ENCODE measurements around the gene FAM9C. TPM values are rescaled to one million over a fixed set of nuclear protein-coding genes. Genes with fewer than 3 reads are reported as not detected.

The FAM9C gene
- total and polyA plus RNA-seq, 2 of the 4 experiments (the other 2 are of a cell fraction) = not detected

- Histone ChIP-seq H4K8ac (ENCODE audit: low read depth in 2 of 2, low read length in 2 of 2) (peak overlapping the region in 1 of 2 experiments; percentile 53; a peak in 3 of 4 replicates), H3K36me3 (ENCODE audit: control insufficient read depth, insufficient read depth, low read length) (no peaks in the 10 kb centered on the region), H3K9me3 (ENCODE audit: control insufficient read depth, insufficient read depth, low read length) (no peaks in the 10 kb centered on the region), H4K20me1 (ENCODE audit: insufficient read depth, low read length) (no peaks in the 10 kb centered on the region), H2BK20ac (ENCODE audit: low read depth, low read length) (peak overlapping the region; percentile 87), H3K4me2 (ENCODE audit: low read depth, low read length) (no peak overlapping the region), H3K4ac (ENCODE audit: low read depth, low read length) (peak overlapping the region; percentile 52), H3K14ac (replicated peaks; ENCODE audit: low read depth, low read length) (peak overlapping the region; percentile 19), H3K56ac (ENCODE audit: extremely low read depth, insufficient read depth, low read length) (no peak overlapping the region), H3K4me1 (ENCODE audit: control insufficient read depth, insufficient read depth, low read length) (peaks cover 14% of the 10 kb centered on the region), H2BK5ac (ENCODE audit: low read depth, low read length, poor library complexity, severe bottlenecking) (no peak overlapping the region), H4K5ac (ENCODE audit: low read depth, low read length) (peak overlapping the region; percentile 42; the same call in 1 of the 2 replicates), H2AFZ (replicated peaks; ENCODE audit: low read length, poor library complexity) (no peak overlapping the region), H3K79me1 (ENCODE audit: low read depth in 1 of 2, low read length in 2 of 2) (no peaks in the 10 kb centered on the region), H2BK120ac (ENCODE audit: low read depth, low read length) (peak overlapping the region; percentile 70), H2AK5ac (ENCODE audit: low read depth, low read length) (peak overlapping the region; percentile 36), H3K23ac (ENCODE audit: low read depth, low read length) (0 out of 2 replicates have a peak overlapping the region, but pooled peaks have one; percentile 10), H3K9me1 (ENCODE audit: insufficient read depth, low read length) (no peaks in the 10 kb centered on the region), H3K18ac (ENCODE audit: low read depth, low read length) (peak overlapping the region; percentile 80), H3K27me3 (ENCODE audit: control insufficient read depth, insufficient read depth, low read length) (no peaks in the 10 kb centered on the region), H3K4me3 (ENCODE audit: insufficient read depth, low read depth, low read length) (no peak overlapping the region), H3K27ac (ENCODE audit: insufficient read depth, low read length) (no peak overlapping the region; the same call in 1 of the 2 replicates), H2BK15ac (ENCODE audit: low read depth, low read length) (peak overlapping the region; percentile 34; the same call in 1 of the 3 replicates), H4K91ac (ENCODE audit: insufficient read depth, low read depth, low read length) (peak overlapping the region; percentile 39), H2AK9ac (replicated peaks; ENCODE audit: low read depth, low read length, poor library complexity) (no peak overlapping the region), H3K9ac (ENCODE audit: low read depth, low read length) (no peak overlapping the region)
- BruUV-seq (replicated peaks) = no TSS peak
- POLR2A ChIA-PET (ENCODE audit: unreplicated experiment) = no interaction called here
- TF ChIP-seq MAZ (IDR thresholded peaks at IDR 0.05; ENCODE audit: borderline replicate concordance, low read depth, low read length) = no peak
- no CpG with 5 or more reads among the region's 3 CpGs for WGBS, 2 experiments (ENCODE audit: extremely low coverage in 2 of 2, insufficient read length in 1 of 2)
- DNase-seq = no peak
- no peak for ATAC-seq (ENCODE audit: low read depth)
- in situ Hi-C loops (cut with MboI; ENCODE audit: low sequenced_read_pairs) (no loop called here), intact Hi-C loops (cut with micrococcal nuclease) (no loop called here), dilution Hi-C loops (cut with HindIII; ENCODE audit: low sequenced_read_pairs, unreplicated experiment) (no loop called here)
- CTCF ChIA-PET = no interaction called here
These were observed 20.9 kb downstream of the FAM9C start for GRCh38 chrX:13023567-13023966.
